Measurements from ENCODE around the gene ZDHHC7.

ZDHHC7 gene

GRCh38 chr16:84964386-84965128 lies 46.8 kb downstream of the ZDHHC7 start:
- DNase-seq (ENCODE audit: low read depth), result no peak

- DNase-seq (ENCODE audit: low read depth), result no peak
Observed at GRCh38 chr16:84963066-84963465, 48.3 kb downstream of the ZDHHC7 start.

GRCh38 chr16:84960942-84961341 lies 50.4 kb downstream of the ZDHHC7 start:
- no peak for DNase-seq (ENCODE audit: low read depth)

- no peak for DNase-seq (ENCODE audit: low read depth)
Observed at GRCh38 chr16:84959784-84960417, 51.4 kb downstream of the ZDHHC7 start.

- no peak for DNase-seq (ENCODE audit: low read depth)
Observed at GRCh38 chr16:84959045-84959576, 52.2 kb downstream of the ZDHHC7 start.

- DNase-seq (ENCODE audit: low read depth), result no peak
Observed at GRCh38 chr16:84957792-84958191, 53.5 kb downstream of the ZDHHC7 start.

GRCh38 chr16:84957192-84957591 lies 54.1 kb downstream of the ZDHHC7 start:
- no peak for DNase-seq (ENCODE audit: low read depth)

GRCh38 chr16:84955427-84955826 lies 55.9 kb downstream of the ZDHHC7 start:
- no peak for DNase-seq (ENCODE audit: low read depth)

GRCh38 chr16:84953190-84953746 lies 58.1 kb downstream of the ZDHHC7 start:
- no peak for DNase-seq (ENCODE audit: low read depth)

GRCh38 chr16:84952335-84953189 lies 58.8 kb downstream of the ZDHHC7 start:
- DNase-seq (ENCODE audit: low read depth), result peak; percentile 37

GRCh38 chr16:84950906-84951305 lies 60.4 kb downstream of the ZDHHC7 start:
- DNase-seq (ENCODE audit: low read depth), result no peak

GRCh38 chr16:84949772-84950436 lies 61.4 kb downstream of the ZDHHC7 start:
- DNase-seq (ENCODE audit: low read depth), result no peak

GRCh38 chr16:84948851-84949610 lies 62.3 kb downstream of the ZDHHC7 start:
- no peak for DNase-seq (ENCODE audit: low read depth)

- no peak for DNase-seq (ENCODE audit: low read depth)
Observed at GRCh38 chr16:84947996-84948850, 63.1 kb downstream of the ZDHHC7 start.

GRCh38 chr16:84947022-84947421 lies 64.3 kb downstream of the ZDHHC7 start:
- no peak for DNase-seq (ENCODE audit: low read depth)

- no peak for DNase-seq (ENCODE audit: low read depth)
Observed at GRCh38 chr16:84943620-84944019, 67.7 kb downstream of the ZDHHC7 start.

- DNase-seq (ENCODE audit: low read depth), result no peak
Observed at GRCh38 chr16:84942786-84943185, 68.5 kb downstream of the ZDHHC7 start.

GRCh38 chr16:84941921-84942320 lies 69.4 kb downstream of the ZDHHC7 start:
- DNase-seq (ENCODE audit: low read depth), result no peak

- no peak for DNase-seq (ENCODE audit: low read depth)
Observed at GRCh38 chr16:84940670-84941551, 70.4 kb downstream of the ZDHHC7 start.

Measured in activated T-helper 1 cell treated with Interleukin-2 at 50 U/mL for 16 hours (primary cell).